ENCODE data around the gene FOSB.
"Not testable (repeated sequence)": the region's sequence is repeated elsewhere in the genome, so short reads cannot be mapped to it uniquely, and the experiment has no call there.

Gene FOSB

GRCh38 chr19:45467456-45468158, at the start of gene FOSB:
Gene FOSB (plus strand): TSS chr19:45467996. CDS start chr19:45468587, 591 bp downstream.
- peak; percentile 97 for DNase-seq

GRCh38 chr19:45418802-45419201, 49.0 kb upstream of the FOSB start:
- no peak for DNase-seq

- no peak for DNase-seq
Observed at GRCh38 chr19:45419396-45419795, 48.4 kb upstream of the FOSB start.

- DNase-seq = no peak
Observed at GRCh38 chr19:45419895-45420294, 47.9 kb upstream of the FOSB start.

GRCh38 chr19:45420356-45420755, 47.4 kb upstream of the FOSB start:
- DNase-seq = no peak

GRCh38 chr19:45420871-45421270, 46.9 kb upstream of the FOSB start:
- no peak for DNase-seq

- DNase-seq = no peak
Observed at GRCh38 chr19:45421947-45422498, 45.8 kb upstream of the FOSB start.

DNA sequence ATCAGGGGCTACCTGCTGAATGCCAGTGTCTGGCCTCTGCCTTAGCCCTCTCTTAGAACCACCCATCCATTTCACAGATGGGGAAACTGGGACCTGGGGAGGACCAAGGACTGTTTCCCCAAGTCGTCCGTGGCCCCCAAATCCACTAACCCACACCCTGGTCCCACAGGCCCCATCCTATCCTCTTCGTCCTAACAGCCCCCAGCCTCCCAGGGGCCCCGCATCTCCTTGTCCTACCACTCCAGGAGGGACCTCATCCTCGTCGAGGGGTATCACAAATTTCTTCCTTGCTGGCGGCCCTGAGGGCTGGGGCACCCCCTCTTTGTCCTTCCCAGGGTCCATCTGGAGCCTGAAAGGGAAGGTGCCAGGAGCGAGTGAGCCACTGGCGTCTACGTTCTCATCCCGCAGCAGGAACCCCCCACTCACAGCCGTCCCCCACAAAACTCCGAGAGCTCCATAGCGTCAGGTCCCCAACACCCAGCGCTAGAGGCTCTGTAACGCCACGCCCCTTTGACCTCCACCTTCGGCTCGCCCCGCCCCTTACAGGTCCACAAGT, 44.7 kb upstream of the FOSB start:
- DNase-seq = no peak

DNA sequence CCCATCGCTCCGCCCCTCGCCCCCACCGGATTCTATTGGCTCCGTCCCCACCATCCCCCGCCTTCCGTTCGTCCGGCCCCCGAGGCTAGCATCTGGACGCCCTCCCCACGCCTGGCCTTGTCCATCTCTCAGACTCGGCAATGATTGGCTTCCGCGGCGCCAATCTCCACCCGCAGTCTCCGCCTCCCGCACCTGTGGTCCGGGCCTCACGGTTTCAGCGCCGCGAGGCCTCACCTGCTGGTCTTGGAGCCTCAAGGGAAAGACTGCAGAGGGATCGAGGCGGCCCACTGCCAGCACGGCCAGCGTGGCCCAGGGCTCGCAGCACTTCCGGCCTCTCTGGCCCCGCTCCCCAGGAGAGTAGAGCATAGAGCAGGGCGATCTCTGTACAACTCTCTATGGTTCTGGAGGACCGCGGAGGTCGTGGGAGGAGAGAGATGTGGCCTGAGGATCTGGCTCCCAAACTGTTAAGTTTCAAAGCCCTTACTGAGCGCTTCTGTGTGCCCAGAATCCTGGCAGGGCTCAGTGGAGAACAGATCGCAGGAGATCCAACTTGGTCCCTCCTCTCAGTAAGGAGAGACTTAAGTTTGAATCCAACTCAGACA, 44.1 kb upstream of the FOSB start, which contains the start of gene ERCC1:
ERCC1 (minus strand) TSS at position 329 of the 602 bp plus-strand sequence. CDS start 543 bp downstream, outside the sequence.
- DNase-seq = peak; percentile 92

GRCh38 chr19:45424191-45425058, 43.4 kb upstream of the FOSB start:
- DNase-seq = peak; percentile 34

- DNase-seq = peak; percentile 32
Observed at GRCh38 chr19:45428384-45429231, 39.2 kb upstream of the FOSB start.

DNA sequence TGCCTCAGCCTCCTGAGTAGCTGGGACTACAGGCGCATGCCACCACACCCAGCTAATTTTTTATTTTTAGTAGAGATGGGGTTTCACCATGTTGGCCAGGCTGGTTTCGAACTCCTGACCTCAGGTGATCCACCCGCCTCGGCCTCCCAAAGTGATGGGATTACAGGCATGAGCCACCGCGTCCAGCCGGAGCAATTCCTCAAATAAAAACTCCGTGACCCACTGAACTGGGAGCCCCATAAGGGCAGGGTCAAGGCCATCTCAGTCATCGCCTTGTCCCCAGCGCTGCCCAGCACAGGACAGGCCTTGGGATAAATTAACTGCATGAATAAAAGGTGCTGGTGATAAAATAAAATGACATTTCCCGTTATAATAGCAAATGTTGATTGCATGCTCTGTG, 37.9 kb upstream of the FOSB start:
- not testable (repeated sequence) for DNase-seq

DNA sequence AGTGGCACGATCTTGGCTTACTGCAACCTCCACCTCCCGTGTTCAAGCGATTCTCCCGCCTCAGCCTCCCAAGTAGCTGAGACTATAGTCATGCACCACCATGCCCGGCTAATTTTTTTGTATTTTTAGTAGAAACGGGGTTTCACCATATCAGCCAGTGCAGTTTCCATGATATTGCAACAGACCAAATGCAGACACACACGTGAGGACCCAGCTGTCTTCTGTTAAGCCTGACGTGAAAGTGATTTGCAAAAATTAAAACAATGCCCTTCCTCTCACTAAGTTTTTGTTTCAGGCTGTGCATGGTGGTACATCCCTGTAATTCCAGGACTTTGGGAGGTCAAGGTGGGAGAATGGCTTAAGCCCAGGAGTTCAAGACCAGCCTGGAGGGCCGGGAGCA, 36.8 kb upstream of the FOSB start:
- not testable (repeated sequence) for DNase-seq

DNA sequence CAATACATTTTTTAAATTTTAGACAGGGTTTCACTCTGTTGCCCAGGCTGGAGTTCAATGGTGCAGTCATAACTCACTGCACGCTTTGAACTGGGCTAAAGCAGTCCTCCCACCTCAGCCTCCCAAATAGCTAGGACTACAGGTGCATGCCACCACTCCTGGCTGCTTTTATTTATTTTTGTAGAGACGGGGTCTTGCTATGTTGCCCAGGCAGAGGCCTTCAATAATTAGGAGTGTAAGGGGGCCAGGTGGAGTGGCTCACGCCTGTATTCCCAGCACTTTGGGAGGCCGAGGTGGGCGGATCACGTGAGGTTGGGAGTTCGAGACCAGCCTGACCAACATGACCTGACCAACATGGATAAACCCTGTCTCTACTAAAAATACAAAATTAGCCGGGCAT, 35.3 kb upstream of the FOSB start:
- DNase-seq = not testable (repeated sequence)

DNA sequence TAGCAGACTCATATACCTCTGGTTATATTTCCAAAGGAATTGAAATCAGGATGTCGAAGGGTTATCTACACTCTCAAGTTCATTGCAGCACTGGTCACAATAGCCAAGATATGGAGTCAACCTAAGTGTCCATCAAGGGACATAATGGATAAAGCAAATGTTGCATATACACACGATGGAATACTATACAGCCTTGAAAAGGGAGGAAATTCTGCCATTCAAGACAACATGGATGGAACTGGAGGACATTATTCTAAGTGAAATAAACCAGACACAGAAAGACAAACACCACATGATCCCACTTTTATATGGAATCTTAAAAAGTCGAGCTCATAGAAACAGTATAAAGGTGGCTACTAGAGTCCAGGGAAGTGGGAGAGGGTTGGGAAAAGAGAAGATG, 30.5 kb upstream of the FOSB start:
- DNase-seq = no peak

GRCh38 chr19:45439190-45439568, 28.6 kb upstream of the FOSB start:
- no peak for DNase-seq

- DNase-seq = peak; percentile 90
Observed at GRCh38 chr19:45439569-45440258, 28.1 kb upstream of the FOSB start.

GRCh38 chr19:45440259-45440638, 27.5 kb upstream of the FOSB start:
- no peak for DNase-seq

- DNase-seq = no peak
Observed at GRCh38 chr19:45440873-45441654, 26.7 kb upstream of the FOSB start.

DNA sequence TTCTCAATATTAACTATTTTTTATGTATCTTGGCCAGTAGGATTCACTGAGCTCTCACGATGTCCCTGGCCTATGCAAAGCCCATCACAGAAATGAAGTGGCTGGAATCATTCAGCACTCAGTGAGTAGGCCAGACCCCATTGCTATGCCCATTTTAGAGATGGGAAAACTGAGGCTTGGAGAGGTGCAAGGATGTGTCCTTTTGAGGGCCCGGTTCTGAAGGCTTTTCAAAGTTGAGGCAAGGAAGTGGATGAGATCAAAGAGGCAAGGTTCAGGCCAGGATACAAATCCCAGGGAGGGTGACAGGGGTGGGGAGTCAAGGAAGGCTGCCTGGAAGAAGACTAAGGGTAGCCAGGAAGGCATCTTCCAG, 25.4 kb upstream of the FOSB start:
- DNase-seq = no peak
